Choroid plexus epithelial cell (primary cell): ENCODE results near the gene DOK4.

Experiments used
- DNase-seq: peaks from one replicate; pipeline ENCODE4 v3.0.0-alpha.2; 2010; ENCODE audit warnings: low read depth
- H3K4me3 ChIP-seq: 2 replicates; pipeline ENCODE4 v1.5.1; 2011; ENCODE audit warnings: low read depth, mild to moderate bottlenecking, control low read depth, low read length, moderate library complexity
- TF ChIP-seq, protein P1 (sequence below): conservative IDR thresholded peaks from 2 replicates; pipeline ENCODE4 v1.5.1; 2011; ENCODE audit warnings: low read depth, mild to moderate bottlenecking, control low read depth, inconsistent platforms, low read length, moderate library complexity

Gene DOK4

DNA sequence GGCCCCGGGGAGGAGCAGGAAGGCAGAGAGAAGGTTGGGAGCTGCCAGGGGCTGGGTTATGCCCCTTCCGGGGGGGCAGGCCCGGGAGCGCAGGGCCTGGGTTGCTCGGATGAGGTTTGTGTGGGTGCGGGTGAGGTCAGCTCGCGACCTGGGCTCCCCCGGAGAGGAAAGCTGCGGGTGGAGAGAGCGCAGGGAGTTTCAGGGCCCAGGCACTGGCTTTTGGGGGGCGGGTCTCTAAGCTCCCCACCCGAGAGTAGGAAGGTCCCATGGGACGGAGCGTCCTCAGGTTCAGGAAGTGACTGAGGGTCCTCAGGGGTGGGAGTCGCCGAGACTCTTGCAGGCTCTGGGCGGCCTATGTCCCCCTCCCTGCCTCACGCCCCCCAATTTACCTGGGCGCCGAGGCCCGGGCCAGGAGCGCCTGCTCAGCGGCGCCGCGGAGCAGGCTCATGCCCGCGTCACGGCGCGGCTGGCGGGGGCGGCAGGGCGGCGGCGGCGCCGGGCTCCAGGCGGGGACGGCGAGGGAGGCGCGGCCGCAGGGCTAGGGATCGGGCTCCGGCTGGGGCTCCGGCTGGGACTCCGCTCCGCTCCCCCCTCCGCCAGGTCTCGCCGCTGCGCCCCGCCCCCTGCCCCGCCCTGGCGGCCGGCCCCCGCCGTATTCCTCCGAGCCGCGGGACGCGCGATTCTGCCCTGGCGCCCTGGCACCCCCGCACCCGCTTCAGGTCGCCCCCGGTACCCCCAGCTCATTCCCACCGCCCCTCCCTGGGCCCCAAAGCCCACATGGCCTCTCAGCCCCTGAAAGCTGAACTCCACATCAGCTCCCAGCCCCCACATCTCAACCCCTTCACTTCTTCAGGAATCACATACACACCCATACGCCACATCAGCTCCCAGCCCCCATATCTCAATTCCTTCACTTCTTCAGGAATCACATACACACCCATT, at the start of gene DOK4:
TSS of gene DOK4 (minus strand) at position 578 of the 942 bp plus-strand sequence. CDS start 6,986 bp downstream, outside the sequence.
- peak within 1 kb of the TSS; percentile 72 for H3K4me3 ChIP-seq
- DNase-seq, result peak; percentile 60
- TF ChIP-seq, protein P1, sequence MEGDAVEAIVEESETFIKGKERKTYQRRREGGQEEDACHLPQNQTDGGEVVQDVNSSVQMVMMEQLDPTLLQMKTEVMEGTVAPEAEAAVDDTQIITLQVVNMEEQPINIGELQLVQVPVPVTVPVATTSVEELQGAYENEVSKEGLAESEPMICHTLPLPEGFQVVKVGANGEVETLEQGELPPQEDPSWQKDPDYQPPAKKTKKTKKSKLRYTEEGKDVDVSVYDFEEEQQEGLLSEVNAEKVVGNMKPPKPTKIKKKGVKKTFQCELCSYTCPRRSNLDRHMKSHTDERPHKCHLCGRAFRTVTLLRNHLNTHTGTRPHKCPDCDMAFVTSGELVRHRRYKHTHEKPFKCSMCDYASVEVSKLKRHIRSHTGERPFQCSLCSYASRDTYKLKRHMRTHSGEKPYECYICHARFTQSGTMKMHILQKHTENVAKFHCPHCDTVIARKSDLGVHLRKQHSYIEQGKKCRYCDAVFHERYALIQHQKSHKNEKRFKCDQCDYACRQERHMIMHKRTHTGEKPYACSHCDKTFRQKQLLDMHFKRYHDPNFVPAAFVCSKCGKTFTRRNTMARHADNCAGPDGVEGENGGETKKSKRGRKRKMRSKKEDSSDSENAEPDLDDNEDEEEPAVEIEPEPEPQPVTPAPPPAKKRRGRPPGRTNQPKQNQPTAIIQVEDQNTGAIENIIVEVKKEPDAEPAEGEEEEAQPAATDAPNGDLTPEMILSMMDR, result no peak

DNA sequence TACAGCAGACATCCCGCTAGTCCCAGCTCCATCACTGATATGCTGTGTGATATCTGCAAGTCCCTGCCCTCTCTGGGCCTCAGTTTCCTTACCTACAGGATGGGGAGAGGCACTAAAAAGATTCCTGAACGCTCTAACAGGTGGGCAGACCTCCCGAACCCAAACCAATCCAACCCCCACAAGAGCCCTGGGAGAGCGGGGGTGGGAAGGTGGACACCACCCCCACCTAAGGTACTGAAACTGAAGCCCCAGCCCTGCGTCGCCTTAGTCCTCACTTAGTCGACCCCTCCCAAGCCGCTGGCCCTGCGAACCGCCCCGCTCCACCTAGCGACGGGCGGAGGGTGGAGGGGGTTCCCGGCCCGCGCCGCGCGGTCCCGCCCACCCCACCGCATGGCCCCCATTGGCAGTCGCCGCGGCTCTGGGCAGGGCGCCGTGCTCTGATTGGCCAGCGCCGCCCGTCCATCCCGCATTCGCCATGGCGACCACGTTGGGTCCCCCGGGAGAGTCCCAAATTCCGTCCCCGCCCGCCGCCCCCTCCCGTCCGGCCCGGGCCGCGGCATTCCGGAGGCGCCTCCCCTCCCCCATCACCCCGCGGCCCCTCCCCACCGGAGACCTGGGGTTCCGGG, 49.5 kb upstream of the DOK4 start:
- peak overlapping the region; percentile 70 for H3K4me3 ChIP-seq
- peak; percentile 92 for DNase-seq
- TF ChIP-seq, protein P1, result no peak

DNA sequence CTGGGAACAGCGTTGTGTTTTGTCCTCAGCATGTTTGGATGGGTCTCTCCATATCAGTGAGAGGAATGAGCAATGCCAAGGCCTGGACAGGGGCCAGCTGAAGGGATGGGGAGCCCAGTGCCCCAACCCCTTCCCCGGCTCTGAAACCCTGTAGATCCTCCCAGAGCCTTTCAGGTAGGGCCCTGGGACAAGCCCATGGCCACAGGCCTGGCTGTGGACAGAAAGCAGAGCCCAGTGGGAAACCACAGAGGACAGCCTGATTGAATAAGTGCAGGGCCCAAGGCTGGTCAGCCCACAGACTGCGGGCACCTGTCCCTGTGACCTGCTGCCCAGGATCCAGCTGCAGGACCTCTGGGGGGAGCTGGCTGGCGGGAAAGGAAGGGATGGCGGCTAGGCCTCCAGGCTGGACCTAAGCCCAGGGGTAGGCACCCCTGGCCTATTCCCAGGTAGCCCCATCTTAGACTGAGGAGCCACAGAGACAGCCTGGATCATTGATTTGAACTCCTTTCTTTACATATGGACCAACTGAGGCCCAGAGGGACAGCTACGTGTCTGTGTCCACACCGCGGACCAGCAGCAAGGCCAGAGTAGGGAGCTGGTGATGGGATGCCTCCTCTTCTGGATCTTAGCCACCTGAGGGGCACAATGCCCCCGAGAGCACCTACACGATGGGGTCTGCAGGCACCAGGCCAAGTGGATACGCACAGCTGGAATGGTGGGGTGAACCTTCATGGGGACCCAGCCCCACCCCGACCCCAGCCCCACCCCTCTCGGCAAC, 48.8 kb upstream of the DOK4 start:
- TF ChIP-seq, protein P1, result no peak
- H3K4me3 ChIP-seq, result peak overlapping the region; percentile 70
- no peak for DNase-seq

DNA sequence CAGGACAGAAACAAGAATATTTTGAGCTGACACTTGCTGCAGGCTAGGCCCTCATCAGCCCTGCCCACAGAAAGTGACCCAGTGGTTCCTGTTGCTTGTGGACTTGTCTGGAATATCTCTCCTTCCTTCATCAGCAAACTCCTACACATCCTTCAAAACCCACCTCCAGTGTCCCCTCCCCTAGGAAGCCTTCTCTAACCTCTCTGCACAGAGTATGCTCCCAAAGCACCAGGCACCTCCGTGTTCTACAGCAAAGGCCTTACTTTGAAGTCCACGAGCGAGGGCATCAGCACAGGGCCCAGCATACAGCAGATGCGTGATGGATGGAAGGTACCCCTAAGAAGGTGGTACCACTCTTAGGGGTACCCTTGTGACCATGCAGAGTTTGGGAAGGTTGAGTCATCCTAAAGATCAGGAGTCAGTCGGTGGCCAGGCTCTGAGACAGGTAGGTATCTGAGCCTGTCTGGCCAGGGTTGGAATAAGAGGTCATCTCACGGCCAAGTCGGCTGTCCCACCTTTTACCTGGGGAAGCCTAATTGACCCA, 48.1 kb upstream of the DOK4 start:
- DNase-seq, result no peak
- TF ChIP-seq, protein P1, result no peak
- H3K4me3 ChIP-seq, result no peak overlapping the region

DNA sequence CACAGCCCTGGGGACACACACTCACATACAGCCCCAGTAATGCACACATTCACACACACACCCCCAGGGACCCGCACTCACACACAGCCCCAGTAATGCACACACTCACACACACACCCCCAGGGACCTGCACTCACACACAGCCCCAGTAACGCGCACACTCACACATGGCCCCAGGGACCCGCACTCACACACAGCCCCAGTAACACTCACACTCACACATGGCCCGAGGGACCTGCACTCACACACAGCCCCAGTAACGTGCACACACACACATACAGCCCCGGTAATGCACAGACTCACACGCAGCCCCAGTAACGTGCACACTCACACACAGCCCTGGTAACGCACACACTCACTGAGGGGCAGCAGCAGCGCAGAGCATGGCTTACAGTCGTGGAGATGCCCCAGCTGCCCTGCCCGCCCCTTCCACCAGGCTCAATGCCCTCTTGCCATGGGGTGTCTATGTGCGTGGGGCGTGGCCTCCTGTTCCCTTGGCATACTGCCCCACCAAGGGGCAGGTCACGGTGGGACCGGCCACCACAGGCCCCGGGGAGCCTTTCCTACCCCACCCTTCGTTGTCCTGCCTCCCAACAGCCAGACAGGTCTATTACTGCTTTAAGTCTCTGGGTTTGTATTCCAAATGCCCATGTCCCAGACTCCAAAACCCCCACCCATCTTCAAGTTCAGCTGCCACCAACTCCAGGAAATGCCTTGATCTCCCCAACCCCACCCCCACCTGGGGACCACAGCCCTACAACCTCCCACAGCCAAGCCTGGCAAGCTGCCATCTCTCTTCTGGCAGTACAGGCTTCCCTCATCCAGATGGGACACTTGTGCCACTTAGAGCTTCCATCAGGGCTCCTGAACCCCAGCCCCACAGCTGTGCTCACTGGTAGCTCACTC, 47.4 kb upstream of the DOK4 start:
- H3K4me3 ChIP-seq, result no peak overlapping the region
- no peak for DNase-seq
- TF ChIP-seq, protein P1, result no peak

DNA sequence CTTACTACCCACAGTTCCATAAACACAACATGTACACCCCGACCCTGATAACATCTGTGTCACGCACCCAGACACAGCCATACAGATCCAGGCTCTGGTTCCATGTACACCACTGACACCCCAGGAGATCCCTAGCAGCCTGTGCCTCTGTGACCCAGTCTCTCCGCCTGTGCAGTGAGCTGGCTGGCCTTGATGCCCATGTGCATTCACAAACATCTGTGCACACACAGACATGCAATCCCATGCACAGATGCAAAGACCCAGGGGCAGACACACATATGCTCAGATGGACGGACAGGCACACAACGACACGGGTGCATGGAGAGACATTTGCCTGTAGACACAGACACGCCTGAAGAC, 46.0 kb upstream of the DOK4 start:
- H3K4me3 ChIP-seq, result no peak overlapping the region
- no peak for DNase-seq
- TF ChIP-seq, protein P1, result no peak
